Glutamatergic neuron (in vitro differentiated cells): ENCODE results near the gene ARHGEF28. TPM values are rescaled to one million over a fixed set of nuclear protein-coding genes. Genes with fewer than 3 reads are reported as not detected.

Experiments
- DNase-seq: peaks from one replicate; pipeline ENCODE4 v3.0.0; 2022
- H3K27ac Mint-ChIP-seq: one replicate; pipeline ENCODE4 v1.8.0; 2020; ENCODE audit warnings: mild to moderate bottlenecking, mixed read lengths, inconsistent platforms; ENCODE audit not compliant: unreplicated experiment
- H3K27me3 Mint-ChIP-seq: one replicate; pipeline ENCODE4 v1.8.0; 2020; ENCODE audit warnings: mild to moderate bottlenecking, moderate library complexity, mixed read lengths, inconsistent platforms; ENCODE audit not compliant: unreplicated experiment
- H3K36me3 Mint-ChIP-seq: one replicate; pipeline ENCODE4 v1.8.0; 2020; ENCODE audit warnings: mild to moderate bottlenecking, mixed read lengths, inconsistent platforms; ENCODE audit not compliant: unreplicated experiment
- H3K4me1 Mint-ChIP-seq: one replicate; pipeline ENCODE4 v1.8.0; 2020; ENCODE audit warnings: mild to moderate bottlenecking, low read depth, mixed read lengths, inconsistent platforms; ENCODE audit not compliant: unreplicated experiment
- H3K4me3 Mint-ChIP-seq: one replicate; pipeline ENCODE4 v1.8.0; 2020; ENCODE audit warnings: mild to moderate bottlenecking, mixed read lengths, inconsistent platforms; ENCODE audit not compliant: unreplicated experiment
- H3K9me3 Mint-ChIP-seq: one replicate; pipeline ENCODE4 v1.8.0; 2020; ENCODE audit warnings: mild to moderate bottlenecking, moderate library complexity, mixed read lengths, inconsistent platforms; ENCODE audit not compliant: unreplicated experiment
- total RNA-seq: library from RNA; stranded (reverse); fragmentation: NEBNext Ultra II Directional; extraction: Animal tissue kit (Norgen Biotek cat#: 25700); gene quantifications from one replicate; pipeline ENCODE4 v1.2.1, GENCODE V29; 2021; ENCODE audit not compliant: unreplicated experiment
- TF ChIP-seq, protein P1 (sequence below): fragments of 200-600 bp; sonication (generic); IDR thresholded peaks from one replicate; pipeline ENCODE4 v1.5.0; 2021; ENCODE audit not compliant: partially characterized antibody, unreplicated experiment

The ARHGEF28 gene
- total RNA-seq, 1 donor from 2014 or later: 0.47 TPM

DNA sequence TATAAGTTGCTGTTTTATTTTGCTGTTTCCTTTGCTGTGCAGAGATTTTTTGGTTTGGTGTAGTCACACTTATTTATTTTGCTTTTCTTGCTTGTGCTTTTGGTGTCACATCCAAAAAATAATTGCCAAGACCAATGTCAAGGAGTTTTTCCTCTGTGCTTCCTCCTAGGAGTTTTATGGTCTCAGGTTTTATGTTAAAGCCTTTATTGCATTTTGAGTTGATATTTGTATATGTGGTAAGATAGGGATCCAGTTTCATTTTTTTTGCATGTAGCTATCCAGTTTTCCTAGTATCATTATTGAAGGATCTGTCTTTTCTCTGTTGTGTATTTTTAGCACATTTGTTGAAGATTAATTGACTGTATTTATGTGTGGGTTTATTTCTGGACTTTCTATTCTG lies 210.6 kb downstream of the ARHGEF28 start:
- H3K4me1 Mint-ChIP-seq: no peaks in the 10 kb centered on the region
- no peak for DNase-seq
- H3K27me3 Mint-ChIP-seq: no peaks in the 10 kb centered on the region
- H3K4me3 Mint-ChIP-seq: no peak overlapping the region
- H3K9me3 Mint-ChIP-seq: no peaks in the 10 kb centered on the region
- TF ChIP-seq, protein P1, sequence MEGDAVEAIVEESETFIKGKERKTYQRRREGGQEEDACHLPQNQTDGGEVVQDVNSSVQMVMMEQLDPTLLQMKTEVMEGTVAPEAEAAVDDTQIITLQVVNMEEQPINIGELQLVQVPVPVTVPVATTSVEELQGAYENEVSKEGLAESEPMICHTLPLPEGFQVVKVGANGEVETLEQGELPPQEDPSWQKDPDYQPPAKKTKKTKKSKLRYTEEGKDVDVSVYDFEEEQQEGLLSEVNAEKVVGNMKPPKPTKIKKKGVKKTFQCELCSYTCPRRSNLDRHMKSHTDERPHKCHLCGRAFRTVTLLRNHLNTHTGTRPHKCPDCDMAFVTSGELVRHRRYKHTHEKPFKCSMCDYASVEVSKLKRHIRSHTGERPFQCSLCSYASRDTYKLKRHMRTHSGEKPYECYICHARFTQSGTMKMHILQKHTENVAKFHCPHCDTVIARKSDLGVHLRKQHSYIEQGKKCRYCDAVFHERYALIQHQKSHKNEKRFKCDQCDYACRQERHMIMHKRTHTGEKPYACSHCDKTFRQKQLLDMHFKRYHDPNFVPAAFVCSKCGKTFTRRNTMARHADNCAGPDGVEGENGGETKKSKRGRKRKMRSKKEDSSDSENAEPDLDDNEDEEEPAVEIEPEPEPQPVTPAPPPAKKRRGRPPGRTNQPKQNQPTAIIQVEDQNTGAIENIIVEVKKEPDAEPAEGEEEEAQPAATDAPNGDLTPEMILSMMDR: no peak
- no peak overlapping the region for H3K27ac Mint-ChIP-seq
- no peaks in the 10 kb centered on the region for H3K36me3 Mint-ChIP-seq

DNA sequence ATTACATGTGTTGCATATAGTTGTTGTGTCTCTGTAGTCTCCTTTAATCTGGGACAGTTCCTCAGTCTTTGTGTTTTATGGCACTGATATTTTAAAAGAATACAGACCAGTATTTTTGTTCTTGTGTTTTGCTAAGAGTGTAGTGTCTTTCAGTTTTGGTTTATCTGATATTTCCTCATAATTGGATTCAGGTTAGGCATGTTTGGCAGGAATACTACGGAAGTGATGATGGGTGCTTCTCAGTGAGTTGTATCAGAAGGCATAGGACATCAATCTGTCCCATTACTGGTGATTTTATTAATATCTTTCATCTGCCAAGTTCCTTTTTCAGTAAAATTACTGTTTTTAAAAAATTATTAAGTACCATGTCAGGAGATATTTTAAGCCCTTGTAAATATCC lies 212.9 kb downstream of the ARHGEF28 start:
- Mint-ChIP-seq H3K9me3 (no peaks in the 10 kb centered on the region), H3K27me3 (no peaks in the 10 kb centered on the region), H3K27ac (no peak overlapping the region), H3K36me3 (no peaks in the 10 kb centered on the region), H3K4me1 (no peaks in the 10 kb centered on the region), H3K4me3 (no peak overlapping the region)
- no peak for DNase-seq
- TF ChIP-seq, protein P1: no peak

DNA sequence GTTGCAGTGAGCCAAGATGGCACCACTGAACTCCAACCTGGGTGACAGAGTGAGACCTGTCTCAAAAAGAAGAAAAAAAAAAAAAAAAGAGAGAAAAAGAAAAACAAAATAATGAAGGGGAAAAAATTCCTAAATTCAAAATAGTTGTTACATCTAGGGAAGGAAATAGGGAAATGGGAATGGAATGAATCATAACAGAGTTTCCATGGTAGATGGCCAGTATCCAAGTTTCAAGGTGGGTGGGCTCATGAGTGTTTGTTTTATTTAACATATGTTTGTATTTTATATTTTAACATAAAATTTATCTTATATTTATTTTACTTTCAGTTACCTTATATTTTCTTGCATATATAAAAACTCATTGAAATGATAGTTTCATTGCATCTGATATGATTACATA lies 215.6 kb downstream of the ARHGEF28 start:
- H3K27me3 Mint-ChIP-seq: no peaks in the 10 kb centered on the region
- TF ChIP-seq, protein P1: no peak
- no peak for DNase-seq
- H3K27ac Mint-ChIP-seq: no peak overlapping the region
- H3K9me3 Mint-ChIP-seq: no peaks in the 10 kb centered on the region
- H3K4me3 Mint-ChIP-seq: no peak overlapping the region
- no peaks in the 10 kb centered on the region for H3K36me3 Mint-ChIP-seq
- H3K4me1 Mint-ChIP-seq: no peaks in the 10 kb centered on the region

DNA sequence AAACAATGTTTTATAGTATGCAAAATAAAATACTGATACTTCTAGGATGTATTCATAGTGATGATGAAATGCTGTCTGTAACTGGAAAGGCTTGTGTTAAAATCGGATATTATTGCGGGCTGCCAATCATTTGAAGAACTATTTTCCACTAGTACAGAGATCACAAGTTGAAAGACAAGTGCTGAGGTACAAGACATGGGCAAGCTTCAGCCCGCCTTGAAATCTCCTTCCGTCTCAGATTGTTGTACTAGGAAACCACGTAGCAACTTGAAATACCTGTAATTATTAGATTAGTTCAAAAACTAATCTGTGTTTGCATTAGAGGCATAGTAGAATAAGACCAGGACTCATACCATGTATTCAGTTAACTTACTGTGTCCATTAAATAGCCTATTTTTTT lies 218.2 kb downstream of the ARHGEF28 start:
- H3K9me3 Mint-ChIP-seq: no peaks in the 10 kb centered on the region
- no peak overlapping the region for H3K27ac Mint-ChIP-seq
- H3K36me3 Mint-ChIP-seq: no peaks in the 10 kb centered on the region
- TF ChIP-seq, protein P1: no peak
- H3K4me1 Mint-ChIP-seq: no peaks in the 10 kb centered on the region
- no peaks in the 10 kb centered on the region for H3K27me3 Mint-ChIP-seq
- no peak for DNase-seq
- H3K4me3 Mint-ChIP-seq: no peak overlapping the region

DNA sequence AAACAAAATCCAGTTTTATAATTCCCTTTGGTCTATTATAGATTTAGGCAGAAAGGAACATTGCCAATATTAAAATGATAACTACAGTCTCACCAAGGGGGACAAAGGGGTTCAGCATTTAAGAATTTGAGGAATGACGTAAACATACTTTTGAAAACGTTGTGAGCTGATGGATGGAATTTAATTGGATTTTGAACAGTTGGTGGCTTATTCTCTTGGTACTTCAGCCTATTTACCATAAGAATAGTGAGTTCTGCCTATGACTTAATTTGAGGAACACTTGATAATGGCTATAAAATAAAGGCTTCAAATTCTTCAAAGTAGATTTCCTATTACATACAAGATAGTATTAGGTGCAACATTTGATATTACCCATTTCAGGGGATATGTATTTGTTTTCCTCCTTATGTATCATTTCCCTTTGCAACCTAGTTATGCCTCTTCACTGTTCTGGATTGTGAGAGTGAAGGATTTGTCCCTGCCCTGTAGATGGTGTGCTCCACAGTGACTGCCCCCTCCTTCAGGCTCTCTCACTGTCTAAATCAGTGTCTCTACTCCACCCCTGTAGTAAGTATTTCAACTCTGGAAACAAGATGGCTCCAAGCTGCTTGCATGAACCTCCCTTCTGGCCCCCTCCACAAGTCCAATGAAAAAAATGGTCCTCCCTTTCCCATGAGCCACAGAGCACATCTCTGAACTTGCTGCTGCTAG lies 225.6 kb downstream of the ARHGEF28 start:
- Mint-ChIP-seq H3K27ac (peak overlapping the region; percentile 84), H3K4me3 (peak overlapping the region; percentile 26), H3K27me3 (peaks cover 2% of the 10 kb centered on the region), H3K9me3 (no peaks in the 10 kb centered on the region), H3K4me1 (peaks cover 16% of the 10 kb centered on the region), H3K36me3 (no peaks in the 10 kb centered on the region)
- TF ChIP-seq, protein P1: no peak
- DNase-seq: no peak
